Nephron (organoid): Measurements from ENCODE around the gene PYROXD2.
A peak's percentile ranks its signal among the peaks of the same experiment; 100 is the strongest.

ENCODE experiments used
- H3K27ac Mint-ChIP-seq, 3 experiments: 2 replicates each; pipeline ENCODE4 v1.8.0; 2020; ENCODE audit warnings: mixed read lengths in 3 of 3, mild to moderate bottlenecking in 2 of 3, moderate library complexity in 1 of 3
- H3K27me3 Mint-ChIP-seq: 2 replicates; pipeline ENCODE4 v1.8.0; 2021; ENCODE audit warnings: low read depth, mild to moderate bottlenecking, moderate library complexity, mixed read lengths
- H3K36me3 Mint-ChIP-seq: 2 replicates; pipeline ENCODE4 v1.8.0; 2020; ENCODE audit warnings: low read depth, mixed read lengths
- H3K4me1 Mint-ChIP-seq: 2 replicates; pipeline ENCODE4 v1.8.0; 2020; ENCODE audit warnings: mixed read lengths
- H3K4me3 Mint-ChIP-seq, 3 experiments: 2 replicates each; pipeline ENCODE4 v1.8.0; 2020; ENCODE audit warnings: mild to moderate bottlenecking in 3 of 3, mixed read lengths in 3 of 3, moderate library complexity in 2 of 3
- H3K9me3 Mint-ChIP-seq: 2 replicates; pipeline ENCODE4 v1.8.0; 2020; ENCODE audit warnings: mixed read lengths
- CTCF ChIP-seq, 3 experiments: fragments of 200-600 bp; sonication (generic); IDR thresholded peaks; one replicate each; pipeline ENCODE4 v1.5.0; 2021; ENCODE audit warnings: antibody characterized with exemption in 3 of 3; ENCODE audit not compliant: unreplicated experiment in 3 of 3

The PYROXD2 gene

GRCh38 chr10:98450618-98451017 lies 35.6 kb upstream of the PYROXD2 start:
- peaks cover 3% of the 10 kb centered on the region for H3K27me3 Mint-ChIP-seq
- no peak for TF ChIP-seq CTCF (IDR thresholded peaks at IDR 0.05; ENCODE audit: unreplicated experiment in 3 of 3)
- peaks cover 3% of the 10 kb centered on the region for H3K9me3 Mint-ChIP-seq
- peaks cover 6% of the 10 kb centered on the region for H3K4me1 Mint-ChIP-seq
- no peak overlapping the region for H3K27ac Mint-ChIP-seq
- H3K36me3 Mint-ChIP-seq: no peaks in the 10 kb centered on the region
- H3K4me3 Mint-ChIP-seq: peak overlapping the region in 2 of 3 experiments; percentile 24 to 34

GRCh38 chr10:98449287-98449686 lies 34.3 kb upstream of the PYROXD2 start:
- H3K4me1 Mint-ChIP-seq: peaks cover 6% of the 10 kb centered on the region

GRCh38 chr10:98446661-98447221 lies 31.8 kb upstream of the PYROXD2 start, which contains the start of gene HPS1:
HPS1 (minus strand) TSS chr10:98446935; CDS start chr10:98443240, 3,695 bp downstream.
- TF ChIP-seq CTCF (IDR thresholded peaks at IDR 0.05; ENCODE audit: unreplicated experiment in 3 of 3): no peak
- peaks cover 3% of the 10 kb centered on the region for H3K27me3 Mint-ChIP-seq
- H3K9me3 Mint-ChIP-seq: peaks cover 3% of the 10 kb centered on the region
- H3K4me1 Mint-ChIP-seq: peaks cover 6% of the 10 kb centered on the region
- H3K4me3 Mint-ChIP-seq: peak within 1 kb of the TSS; percentile 80 to 91 (median 89)
- H3K27ac Mint-ChIP-seq: peak within 1 kb of the TSS; percentile 67 to 81 (median 74)
- H3K36me3 Mint-ChIP-seq: peaks cover 26% of the 10 kb centered on the region

More at GRCh38 chr10:98449287-98449686, 34.3 kb upstream of the PYROXD2 start:
- H3K27ac Mint-ChIP-seq: no peak overlapping the region
- H3K4me3 Mint-ChIP-seq: no peak overlapping the region
- peaks cover 3% of the 10 kb centered on the region for H3K9me3 Mint-ChIP-seq
- no peak for TF ChIP-seq CTCF (IDR thresholded peaks at IDR 0.05; ENCODE audit: unreplicated experiment in 3 of 3)
- H3K27me3 Mint-ChIP-seq: peaks cover 3% of the 10 kb centered on the region
- peaks cover 7% of the 10 kb centered on the region for H3K36me3 Mint-ChIP-seq

- Mint-ChIP-seq H3K4me1 (peaks cover 6% of the 10 kb centered on the region), H3K4me3 (peak overlapping the region; percentile 80 to 85 (median 83)), H3K36me3 (peaks cover 31% of the 10 kb centered on the region), H3K27ac (peak overlapping the region; percentile 67 to 81 (median 69)), H3K9me3 (peaks cover 3% of the 10 kb centered on the region), H3K27me3 (peaks cover 3% of the 10 kb centered on the region)
- no peak for TF ChIP-seq CTCF (IDR thresholded peaks at IDR 0.05; ENCODE audit: unreplicated experiment in 3 of 3)
These were observed 31.2 kb upstream of the PYROXD2 start for GRCh38 chr10:98446151-98446660.

- Mint-ChIP-seq H3K4me1 (peaks cover 6% of the 10 kb centered on the region), H3K27ac (peak overlapping the region; percentile 67 to 81 (median 69)), H3K9me3 (no peaks in the 10 kb centered on the region), H3K4me3 (peak overlapping the region; percentile 80 to 85 (median 83)), H3K27me3 (peaks cover 3% of the 10 kb centered on the region), H3K36me3 (peaks cover 38% of the 10 kb centered on the region)
- TF ChIP-seq CTCF (IDR thresholded peaks at IDR 0.05; ENCODE audit: unreplicated experiment in 3 of 3): no peak
These were observed 30.3 kb upstream of the PYROXD2 start for GRCh38 chr10:98445200-98445812.
